Heart left ventricle (tissue), 16 donors: ENCODE measurements around the gene LOC128125822.
A peak's percentile ranks its signal among the peaks of the same experiment; 100 is the strongest.
"Not testable (repeated sequence)": the region's sequence is repeated elsewhere in the genome, so short reads cannot be mapped to it uniquely, and the experiment has no call there.

Source experiments
- ATAC-seq, 4 donors: fragments of 200-7000 bp; cut with Tn5 transposase; one replicate each; pipeline ENCODE4 v1.9.1; 2020 to 2022; ENCODE audit warnings: moderate library complexity in 4 of 4, mild to moderate bottlenecking in 3 of 4, moderate number of reproducible peaks in 1 of 4
- DNase-seq, 5 donors: peaks; one replicate each; pipeline ENCODE4 v3.0.0-alpha.2; 2020
- H3K27ac ChIP-seq, 12 donors: fragments of 200-600 bp; sonication (generic) in 4 of 12; one replicate each; pipeline versions ENCODE4 v1.5.0 to v1.8.0; 2016 to 2022; ENCODE audit warnings: mild to moderate bottlenecking in 2 of 12
- H3K27me3 ChIP-seq, 9 donors: fragments of 200-600 bp; sonication (generic) in 2 of 9; one replicate each; pipeline versions ENCODE4 v1.5.1 to v1.8.0; 2016 to 2022; ENCODE audit warnings: mild to moderate bottlenecking in 3 of 9
- H3K36me3 ChIP-seq, 9 donors: fragments of 200-600 bp; sonication (generic) in 2 of 9; one replicate each; pipeline versions ENCODE4 v1.5.0 to v1.8.0; 2018 to 2022; ENCODE audit warnings: mild to moderate bottlenecking in 2 of 9
- H3K4me1 ChIP-seq, 12 donors: fragments of 200-600 bp; sonication (generic) in 4 of 12; one replicate each; pipeline versions ENCODE4 v1.5.0 to v1.8.0; 2016 to 2022; ENCODE audit warnings: mild to moderate bottlenecking in 3 of 12
- H3K4me3 ChIP-seq, 12 donors: fragments of 200-600 bp; sonication (generic) in 4 of 12; one replicate each; pipeline versions ENCODE4 v1.5.0 to v1.8.0; 2017 to 2022; ENCODE audit warnings: mild to moderate bottlenecking in 9 of 12, moderate library complexity in 4 of 12
- H3K9me3 ChIP-seq, 12 donors: fragments of 200-600 bp; sonication (generic) in 4 of 12; one replicate each; pipeline versions ENCODE4 v1.5.0 to v1.8.0; 2016 to 2022; ENCODE audit warnings: mild to moderate bottlenecking in 1 of 12
- POLR2A ChIP-seq, 2 donors: fragments of 450-650 bp; IDR thresholded peaks; one replicate each; pipeline ENCODE4 v1.6.1; 2017; ENCODE audit warnings: antibody characterized with exemption in 2 of 2, mild to moderate bottlenecking in 2 of 2, moderate library complexity in 2 of 2
- WGBS, 4 donors: extraction: QIAGEN DNeasy Blood & Tissue Kit in 2 of 4; methylation state at CpG; one replicate each; pipeline versions ENCODE4 v1.1.5 to v1.1.7; 2013 to 2018; 5-methylcytosine and 5-hydroxymethylcytosine counted together
- intact Hi-C, 10 donors: fragments of 100-400 bp; cut with DNase I; formaldehyde crosslinking; loops; one replicate each; pipeline versions ENCODE4 v1.11.1 to v1.14.2; 2022
- TF ChIP-seq, protein P1 (sequence below), 12 donors: fragments of 200-600 bp; sonication (generic) in 4 of 12; IDR thresholded peaks; one replicate each; pipeline versions ENCODE4 v1.5.0 to v1.8.0; 2018 to 2022; ENCODE audit warnings: antibody characterized with exemption in 12 of 12, mild to moderate bottlenecking in 5 of 12
- donor health status: ischemic (EF 13 %, LVEDD 7.1; RV severe dilation, severe dysfunction).
- donor health status: healthy with polysubstance abuse.
- donor health status: DM: no; HTN: yes; CAD: no.
- donor health status: DM: no; HTN: no; CAD: no.
- donor health status: ischemic (EF 25% LVEDD 6.9; RV normal size, moderate dysfunction).
- donor health status: ischemic (EF 25% LVEDD 5.7; RV mildly dilated, moderate dysfunction).
- donor health status: healthy.
- donor health status: DM: yes; HTN: yes; CAD: no.
- donor health status: ischemic (EF 35%, LVEDD 5.7; RV mildly dilated, moderate dysfunction).
- donor health status: nonischemic (EF 11% LVEDD 7.7; RV severe dilation, severe dysfunction).
- donor health status: DM: yes; HTN: yes; CAD: no.
- donor health status: PGD.
- donor health status: ischemic (EF 29% LVEDD 5.4; RV normal size, mild dysfunction).
- donor health status: nonischemic (EF 23%, LVEDD 6.1; RV moderate dilation, normal function).

Gene LOC128125822

DNA sequence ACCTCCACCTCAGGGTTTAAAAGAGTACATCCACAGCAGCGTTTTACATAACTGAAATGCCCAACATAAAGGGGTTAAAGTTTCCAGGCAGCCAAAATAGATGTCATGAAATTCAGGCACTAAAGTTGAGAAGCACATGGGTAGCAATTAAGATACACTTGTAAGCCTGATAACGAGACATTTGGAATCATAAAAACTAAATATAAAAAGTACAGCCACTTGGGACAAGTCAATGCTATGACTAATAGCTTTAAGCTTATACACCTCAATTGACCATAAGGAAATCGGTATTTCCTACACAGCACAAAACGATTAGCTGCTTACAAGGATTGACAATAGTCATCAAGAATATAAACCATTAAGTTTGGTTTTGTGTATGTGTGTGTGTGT lies 11.8 kb downstream of the LOC128125822 start:
- DNase-seq (no peak), ATAC-seq (peak; percentile 57 to 64 (median 59))
- TF ChIP-seq, protein P1, sequence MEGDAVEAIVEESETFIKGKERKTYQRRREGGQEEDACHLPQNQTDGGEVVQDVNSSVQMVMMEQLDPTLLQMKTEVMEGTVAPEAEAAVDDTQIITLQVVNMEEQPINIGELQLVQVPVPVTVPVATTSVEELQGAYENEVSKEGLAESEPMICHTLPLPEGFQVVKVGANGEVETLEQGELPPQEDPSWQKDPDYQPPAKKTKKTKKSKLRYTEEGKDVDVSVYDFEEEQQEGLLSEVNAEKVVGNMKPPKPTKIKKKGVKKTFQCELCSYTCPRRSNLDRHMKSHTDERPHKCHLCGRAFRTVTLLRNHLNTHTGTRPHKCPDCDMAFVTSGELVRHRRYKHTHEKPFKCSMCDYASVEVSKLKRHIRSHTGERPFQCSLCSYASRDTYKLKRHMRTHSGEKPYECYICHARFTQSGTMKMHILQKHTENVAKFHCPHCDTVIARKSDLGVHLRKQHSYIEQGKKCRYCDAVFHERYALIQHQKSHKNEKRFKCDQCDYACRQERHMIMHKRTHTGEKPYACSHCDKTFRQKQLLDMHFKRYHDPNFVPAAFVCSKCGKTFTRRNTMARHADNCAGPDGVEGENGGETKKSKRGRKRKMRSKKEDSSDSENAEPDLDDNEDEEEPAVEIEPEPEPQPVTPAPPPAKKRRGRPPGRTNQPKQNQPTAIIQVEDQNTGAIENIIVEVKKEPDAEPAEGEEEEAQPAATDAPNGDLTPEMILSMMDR (IDR thresholded peaks at IDR 0.05): no peak
- H3K27me3 ChIP-seq: no peaks in the 10 kb centered on the region
- no peaks in the 10 kb centered on the region for H3K9me3 ChIP-seq
- 41 to 55% (median 49%) methylated on average over 4 of the region's 4 CpGs for WGBS, 4 donors
- intact Hi-C loops: no loop called here
- no peak overlapping the region for H3K27ac ChIP-seq
- no peak overlapping the region for H3K4me3 ChIP-seq
- peaks cover 3 to 49% (median 34%) of the 10 kb centered on the region in 9 donors for H3K36me3 ChIP-seq
- H3K4me1 ChIP-seq: peaks cover 0 to 6% (median 0%) of the 10 kb centered on the region in 12 donors

DNA sequence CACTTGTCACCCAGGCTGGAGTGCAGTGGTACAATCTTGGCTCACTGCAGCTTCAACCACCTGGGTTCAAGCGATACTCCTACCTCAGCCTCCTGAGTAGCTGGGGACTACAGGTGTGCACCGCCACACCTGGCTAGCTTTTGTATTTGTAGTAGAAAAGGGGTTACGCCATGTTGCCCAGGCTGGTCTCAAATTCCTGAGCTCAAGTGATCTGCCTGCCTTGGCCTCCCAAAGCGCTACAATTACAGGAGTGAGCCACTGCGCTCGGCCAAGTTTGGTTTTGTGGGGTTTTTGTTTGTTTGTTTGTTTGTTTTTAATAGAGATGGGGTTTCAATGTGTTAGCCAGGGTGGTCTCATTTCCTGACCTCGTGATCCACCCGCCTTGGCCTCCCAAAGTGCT lies 12.3 kb downstream of the LOC128125822 start:
- intact Hi-C loops: no loop called here
- Histone ChIP-seq H3K27me3 (no peaks in the 10 kb centered on the region), H3K9me3 (no peaks in the 10 kb centered on the region), H3K36me3 (peaks cover 3 to 44% (median 29%) of the 10 kb centered on the region in 9 donors), H3K4me3 (no peak overlapping the region), H3K4me1 (peaks cover 0 to 6% (median 0%) of the 10 kb centered on the region in 12 donors), H3K27ac (no peak overlapping the region)
- no peak for DNase-seq
- 92 to 97% (median 95%) methylated on average over 8 of the region's 8 CpGs for WGBS, 4 donors
- TF ChIP-seq, protein P1 (IDR thresholded peaks at IDR 0.05): no peak
- no peak for TF ChIP-seq POLR2A (IDR thresholded peaks at IDR 0.05)
- peak in 2 of 4 donors; percentile 10 to 13 for ATAC-seq

DNA sequence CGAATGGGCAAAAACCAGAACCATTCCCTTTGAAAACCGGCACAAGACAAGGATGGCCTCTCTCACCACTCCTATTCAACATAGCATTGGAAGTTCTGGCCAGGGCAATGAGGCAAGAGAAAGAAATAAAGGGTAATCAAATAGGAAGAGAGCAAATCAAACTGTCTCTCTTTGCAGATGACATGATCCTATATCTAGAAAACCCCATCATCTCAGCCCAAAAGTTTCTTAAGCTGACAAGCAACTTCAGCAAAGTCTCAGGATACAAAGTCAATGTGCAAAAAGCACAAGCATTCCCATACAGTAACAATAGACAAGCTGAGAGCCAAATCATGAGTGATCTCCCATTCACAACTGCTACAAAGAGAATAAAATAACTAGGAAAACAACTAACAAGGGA lies 13.4 kb downstream of the LOC128125822 start:
- H3K27ac ChIP-seq, DNase-seq, H3K4me3 ChIP-seq, ATAC-seq, H3K4me1 ChIP-seq, H3K27me3 ChIP-seq, H3K9me3 ChIP-seq, intact Hi-C loops: not testable (repeated sequence)
- WGBS, 4 donors: 85 to 92% (median 90%) methylated on average over 2 of the region's 2 CpGs
- H3K36me3 ChIP-seq: peaks cover 0 to 33% (median 19%) of the 10 kb centered on the region in 9 donors

DNA sequence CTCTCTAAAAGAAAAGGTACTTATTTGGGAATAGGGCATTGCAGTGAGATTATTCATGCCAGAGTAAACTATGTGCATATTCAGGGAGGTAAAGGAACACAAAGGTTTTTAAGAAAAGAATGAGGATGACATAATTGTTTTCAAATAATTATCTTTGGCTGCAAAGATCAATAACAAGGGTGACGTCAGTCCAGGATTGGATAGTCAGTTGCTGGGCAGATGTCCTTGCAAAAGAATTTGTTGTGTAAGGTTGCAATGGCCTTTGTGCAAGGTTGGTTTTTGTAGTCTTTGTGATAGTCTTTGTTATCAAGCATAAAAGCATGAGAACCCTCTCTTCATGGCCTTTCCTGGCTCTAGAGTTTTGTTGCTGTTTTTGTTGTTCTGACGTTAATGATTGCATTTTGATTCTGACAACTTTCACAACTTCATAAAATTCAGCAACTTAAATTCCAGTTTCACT lies 17.7 kb downstream of the LOC128125822 start:
- Histone ChIP-seq H3K4me3 (no peak overlapping the region), H3K36me3 (no peaks in the 10 kb centered on the region), H3K4me1 (no peaks in the 10 kb centered on the region), H3K9me3 (no peaks in the 10 kb centered on the region), H3K27ac (no peak overlapping the region), H3K27me3 (peaks cover 0 to 3% (median 0%) of the 10 kb centered on the region in 9 donors)
- DNase-seq (no peak), ATAC-seq (no peak)
- intact Hi-C loops: loop anchor here in 1 of 10 donors (10.0 kb wide), 1 partner anchor 235 kb away; no protein-coding TSS in a partner anchor
- TF ChIP-seq, protein P1 (IDR thresholded peaks at IDR 0.05): no peak
- 63 to 73% (median 68%) methylated on average over 2 of the region's 2 CpGs for WGBS, 4 donors

GRCh38 chr6:63592886-63593285 lies 20.6 kb downstream of the LOC128125822 start:
- Histone ChIP-seq H3K27ac (no peak overlapping the region), H3K9me3 (no peaks in the 10 kb centered on the region), H3K36me3 (no peaks in the 10 kb centered on the region), H3K4me1 (peaks cover 0 to 2% (median 0%) of the 10 kb centered on the region in 12 donors), H3K4me3 (no peak overlapping the region), H3K27me3 (peaks cover 0 to 3% (median 0%) of the 10 kb centered on the region in 9 donors)
- ATAC-seq (no peak), DNase-seq (no peak)
- intact Hi-C loops: loop anchor here in 1 of 10 donors (10.0 kb wide), 1 partner anchor 238 kb away; no protein-coding TSS in a partner anchor
- 90 to 94% (median 91%) methylated on average over 6 to 7 of the region's 7 CpGs for WGBS, 4 donors
- TF ChIP-seq, protein P1 (IDR thresholded peaks at IDR 0.05): no peak
- TF ChIP-seq POLR2A (IDR thresholded peaks at IDR 0.05): no peak
